Glutamatergic neuron (in vitro differentiated cells): ENCODE measurements around the gene USP8. TPM values are rescaled to one million over a fixed set of nuclear protein-coding genes. Genes with fewer than 3 reads are reported as not detected.
"Not testable (repeated sequence)": the region's sequence is repeated elsewhere in the genome, so short reads cannot be mapped to it uniquely, and the experiment has no call there.

Source experiments
- DNase-seq: peaks from one replicate; pipeline ENCODE4 v3.0.0; 2022
- H3K27ac Mint-ChIP-seq: one replicate; pipeline ENCODE4 v1.8.0; 2020; ENCODE audit warnings: mild to moderate bottlenecking, mixed read lengths, inconsistent platforms; ENCODE audit not compliant: unreplicated experiment
- H3K27me3 Mint-ChIP-seq: one replicate; pipeline ENCODE4 v1.8.0; 2020; ENCODE audit warnings: mild to moderate bottlenecking, moderate library complexity, mixed read lengths, inconsistent platforms; ENCODE audit not compliant: unreplicated experiment
- H3K36me3 Mint-ChIP-seq: one replicate; pipeline ENCODE4 v1.8.0; 2020; ENCODE audit warnings: mild to moderate bottlenecking, mixed read lengths, inconsistent platforms; ENCODE audit not compliant: unreplicated experiment
- H3K4me1 Mint-ChIP-seq: one replicate; pipeline ENCODE4 v1.8.0; 2020; ENCODE audit warnings: mild to moderate bottlenecking, low read depth, mixed read lengths, inconsistent platforms; ENCODE audit not compliant: unreplicated experiment
- H3K4me3 Mint-ChIP-seq: one replicate; pipeline ENCODE4 v1.8.0; 2020; ENCODE audit warnings: mild to moderate bottlenecking, mixed read lengths, inconsistent platforms; ENCODE audit not compliant: unreplicated experiment
- H3K9me3 Mint-ChIP-seq: one replicate; pipeline ENCODE4 v1.8.0; 2020; ENCODE audit warnings: mild to moderate bottlenecking, moderate library complexity, mixed read lengths, inconsistent platforms; ENCODE audit not compliant: unreplicated experiment
- CTCF ChIP-seq: fragments of 200-600 bp; sonication (generic); IDR thresholded peaks from one replicate; pipeline ENCODE4 v1.5.0; 2021; ENCODE audit not compliant: partially characterized antibody, unreplicated experiment
- total RNA-seq: library from RNA; stranded (reverse); fragmentation: NEBNext Ultra II Directional; extraction: Animal tissue kit (Norgen Biotek cat#: 25700); gene quantifications from one replicate; pipeline ENCODE4 v1.2.1, GENCODE V29; 2021; ENCODE audit not compliant: unreplicated experiment

The USP8 gene
- total RNA-seq, 1 donor from 2014 or later, result 49.3 TPM

- H3K36me3 Mint-ChIP-seq, result no peaks in the 10 kb centered on the region
- H3K9me3 Mint-ChIP-seq, result peaks cover 2% of the 10 kb centered on the region
- TF ChIP-seq CTCF, result no peak
- no peak for DNase-seq
- no peak overlapping the region for H3K4me3 Mint-ChIP-seq
- no peaks in the 10 kb centered on the region for H3K4me1 Mint-ChIP-seq
- H3K27me3 Mint-ChIP-seq, result no peaks in the 10 kb centered on the region
- no peak overlapping the region for H3K27ac Mint-ChIP-seq
Observed at GRCh38 chr15:50381438-50381837, 42.8 kb upstream of the USP8 start.

GRCh38 chr15:50382408-50382807 is 41.8 kb upstream of the USP8 start:
- DNase-seq, H3K36me3 Mint-ChIP-seq, H3K4me1 Mint-ChIP-seq, H3K9me3 Mint-ChIP-seq, H3K4me3 Mint-ChIP-seq, H3K27me3 Mint-ChIP-seq, H3K27ac Mint-ChIP-seq: not testable (repeated sequence)

- H3K9me3 Mint-ChIP-seq, result no peaks in the 10 kb centered on the region
- no peaks in the 10 kb centered on the region for H3K4me1 Mint-ChIP-seq
- no peaks in the 10 kb centered on the region for H3K36me3 Mint-ChIP-seq
- no peaks in the 10 kb centered on the region for H3K27me3 Mint-ChIP-seq
- no peak overlapping the region for H3K4me3 Mint-ChIP-seq
- no peak for TF ChIP-seq CTCF
- DNase-seq, result no peak
- no peak overlapping the region for H3K27ac Mint-ChIP-seq
Observed at GRCh38 chr15:50390554-50391264, 33.5 kb upstream of the USP8 start.

- not testable (repeated sequence) for H3K9me3 Mint-ChIP-seq, H3K27ac Mint-ChIP-seq, DNase-seq, H3K27me3 Mint-ChIP-seq, H3K4me3 Mint-ChIP-seq, H3K4me1 Mint-ChIP-seq, H3K36me3 Mint-ChIP-seq
Observed at GRCh38 chr15:50391561-50391960, 32.6 kb upstream of the USP8 start.

GRCh38 chr15:50411870-50412269 is 12.3 kb upstream of the USP8 start:
- Mint-ChIP-seq H3K4me3 (no peak overlapping the region), H3K4me1 (no peaks in the 10 kb centered on the region), H3K27me3 (peaks cover under 1% of the 10 kb centered on the region), H3K27ac (no peak overlapping the region), H3K9me3 (peaks cover 2% of the 10 kb centered on the region), H3K36me3 (no peaks in the 10 kb centered on the region)
- TF ChIP-seq CTCF, result no peak
- DNase-seq, result no peak

- H3K36me3 Mint-ChIP-seq, result no peaks in the 10 kb centered on the region
- no peak overlapping the region for H3K27ac Mint-ChIP-seq
- no peaks in the 10 kb centered on the region for H3K4me1 Mint-ChIP-seq
- H3K4me3 Mint-ChIP-seq, result no peak overlapping the region
- peaks cover 3% of the 10 kb centered on the region for H3K27me3 Mint-ChIP-seq
- TF ChIP-seq CTCF, result no peak
- H3K9me3 Mint-ChIP-seq, result peaks cover 2% of the 10 kb centered on the region
- DNase-seq, result no peak
Observed at GRCh38 chr15:50414624-50415023, 9.6 kb upstream of the USP8 start.
